K562 (cell line): Measurements from ENCODE around the gene POLN. TPM values are rescaled to one million over a fixed set of nuclear protein-coding genes. Genes with fewer than 3 reads are reported as not detected.

Experiments
- BRD9 ChIP-seq: fragments of 450-650 bp; IDR thresholded peaks from 2 replicates; pipeline ENCODE4 v1.6.1; 2018; ENCODE audit warnings: low read depth; ENCODE audit not compliant: partially characterized antibody
- CAMTA2 ChIP-seq: fragments of 250-450 bp; sonication (Bioruptor Pico); conservative IDR thresholded peaks from 2 replicates; pipeline ENCODE4 v1.5.1; 2022
- CEBPG ChIP-seq, 3 experiments: fragments of 200-800 bp in 1 of 3; sonication (Bioruptor generic) in 1 of 3; sonication (generic) in 1 of 3; formaldehyde crosslinking in 1 of 3; IDR thresholded peaks in 2 of 3; conservative IDR thresholded peaks in 1 of 3; 2 replicates each; pipeline versions ENCODE4 v1.6.1 to v1.8.0; 2016 to 2022; ENCODE audit warnings: missing compliant biosample characterization in 2 of 3, missing genetic modification characterization in 2 of 3, mild to moderate bottlenecking in 1 of 3, missing genetic modification reagents in 1 of 3
- ETV1 ChIP-seq: fragments of 450-650 bp; conservative IDR thresholded peaks from 2 replicates; pipeline ENCODE4 v1.6.1; 2016; ENCODE audit warnings: missing genetic modification characterization, control low read depth, low read depth, missing compliant biosample characterization
- KLF13 ChIP-seq: fragments of 450-650 bp; IDR thresholded peaks from 2 replicates; pipeline ENCODE4 v1.6.1; 2016; ENCODE audit warnings: missing genetic modification characterization, low read depth, mild to moderate bottlenecking, missing compliant biosample characterization, moderate library complexity, borderline replicate concordance
- MAZ ChIP-seq, 2 experiments: fragments of 450-650 bp in 1 of 2; sonication (generic) in 1 of 2; formaldehyde crosslinking; IDR thresholded peaks in 1 of 2; conservative IDR thresholded peaks in 1 of 2; 2 replicates each; pipeline versions ENCODE4 v1.4.0 to v1.5.0; 2020; ENCODE audit warnings: mild to moderate bottlenecking in 1 of 2, missing genetic modification reagents in 1 of 2
- MEIS2 ChIP-seq: fragments of 450-650 bp; IDR thresholded peaks from 2 replicates; pipeline ENCODE4 v1.6.1; 2014; ENCODE audit warnings: mild to moderate bottlenecking; ENCODE audit not compliant: partially characterized antibody
- NR1H2 ChIP-seq: sonication (generic); formaldehyde crosslinking; IDR thresholded peaks from 2 replicates; pipeline ENCODE4 v1.4.0; 2020; ENCODE audit warnings: mild to moderate bottlenecking, missing genetic modification reagents
- NRF1 ChIP-seq, 2 experiments: fragments of 450-650 bp; IDR thresholded peaks in 1 of 2; conservative IDR thresholded peaks in 1 of 2; 2 replicates each; pipeline ENCODE4 v1.6.1; 2014; ENCODE audit warnings: mild to moderate bottlenecking in 2 of 2
- PCBP1 ChIP-seq: fragments of 200-400 bp; formaldehyde crosslinking; IDR thresholded peaks from 2 replicates; pipeline ENCODE4 v1.6.1; 2018; ENCODE audit warnings: mild to moderate bottlenecking, low read depth, low read length; ENCODE audit not compliant: poor library complexity, severe bottlenecking
- PHF8 ChIP-seq: fragments of 200-600 bp; sonication (generic); IDR thresholded peaks from 2 replicates; pipeline ENCODE4 v1.6.1; 2012; ENCODE audit warnings: mixed run types, mild to moderate bottlenecking, inconsistent platforms, low read length, moderate library complexity, borderline replicate concordance
- POLR3A ChIP-seq: IDR thresholded peaks from 2 replicates; pipeline ENCODE4 v1.6.1; 2011; ENCODE audit warnings: borderline replicate concordance, mild to moderate bottlenecking, moderate library complexity; ENCODE audit not compliant: insufficient read length, insufficient read depth; ENCODE audit errors: extremely low read depth
- RBM14 ChIP-seq: fragments of 200-400 bp; formaldehyde crosslinking; IDR thresholded peaks from 2 replicates; pipeline ENCODE4 v1.6.1; 2018; ENCODE audit warnings: low read depth, mild to moderate bottlenecking, low read length, moderate library complexity, borderline replicate concordance; ENCODE audit not compliant: insufficient read depth
- RFX7 ChIP-seq: fragments of 250-450 bp; sonication (Bioruptor Pico); IDR thresholded peaks from 2 replicates; pipeline ENCODE4 v1.5.1; 2021; ENCODE audit warnings: mild to moderate bottlenecking
- SMAD3 ChIP-seq: fragments of 450-650 bp; formaldehyde crosslinking; conservative IDR thresholded peaks from 2 replicates; pipeline ENCODE4 v1.4.0; 2020; ENCODE audit warnings: mild to moderate bottlenecking
- SNAPC5 ChIP-seq: fragments of 250-450 bp; sonication (Bioruptor Pico); IDR thresholded peaks from 2 replicates; pipeline ENCODE4 v1.8.0; 2021; ENCODE audit warnings: moderate library complexity, mild to moderate bottlenecking, inconsistent platforms
- STAG1 ChIP-seq: sonication (generic); formaldehyde crosslinking; IDR thresholded peaks from 2 replicates; pipeline ENCODE4 v1.5.0; 2020; ENCODE audit warnings: missing genetic modification reagents, borderline replicate concordance
- TAF7 ChIP-seq: fragments of 450-650 bp; IDR thresholded peaks from 2 replicates; pipeline ENCODE4 v1.6.1; 2016; ENCODE audit warnings: missing genetic modification characterization, missing compliant biosample characterization
- TCF7 ChIP-seq: sonication (generic); IDR thresholded peaks from 2 replicates; pipeline ENCODE4 v1.6.1; 2016; ENCODE audit warnings: antibody characterized with exemption, borderline replicate concordance
- TCFL5 ChIP-seq: fragments of 250-450 bp; sonication (Bioruptor Pico); conservative IDR thresholded peaks from 2 replicates; pipeline ENCODE4 v1.6.1; 2021; ENCODE audit warnings: mild to moderate bottlenecking, moderate library complexity, matching md5 sums
- UBTF ChIP-seq, 2 experiments: IDR thresholded peaks; 2 replicates each; pipeline ENCODE4 v1.6.1; 2012; ENCODE audit warnings: improper control_type of control experiment in 2 of 2, low read depth in 2 of 2, low read length in 2 of 2, borderline replicate concordance in 1 of 2
- ZC3H4 ChIP-seq: sonication (generic); formaldehyde crosslinking; IDR thresholded peaks from 2 replicates; pipeline ENCODE4 v1.9.0; 2021; ENCODE audit warnings: missing genetic modification reagents, borderline replicate concordance
- ZFX ChIP-seq: sonication (generic); formaldehyde crosslinking; IDR thresholded peaks from 2 replicates; pipeline ENCODE4 v1.8.0; 2022; ENCODE audit warnings: mild to moderate bottlenecking, missing genetic modification reagents, moderate library complexity
- ZNF41 ChIP-seq: fragments of 250-450 bp; sonication (Bioruptor Pico); conservative IDR thresholded peaks from 2 replicates; pipeline ENCODE4 v1.4.0; 2020; ENCODE audit warnings: mild to moderate bottlenecking
- ZNF436 ChIP-seq: fragments of 250-450, 450-650 bp; sonication (Bioruptor Pico); formaldehyde crosslinking; IDR thresholded peaks from 2 replicates; pipeline ENCODE4 v1.7.0; 2020; ENCODE audit warnings: mild to moderate bottlenecking
- ZNF586 ChIP-seq: fragments of 450-650 bp; formaldehyde crosslinking; conservative IDR thresholded peaks from 2 replicates; pipeline ENCODE4 v1.4.0; 2020; ENCODE audit warnings: mild to moderate bottlenecking, moderate library complexity
- polyA plus RNA-seq, 8 experiments: library from polyadenylated mRNA; depleted of rRNA in 4 of 8; stranded (reverse) in 5 of 8; unstranded in 3 of 8; fragments of >200 nt; fragmentation: Nextera tagmentation in 2 of 8; fragmentation: Illumina TruSeq in 1 of 8; extraction: Ambion mirVana in 2 of 8; extraction: Trizol in 1 of 8; gene quantifications; 2 replicates each; pipeline versions ENCODE4 v1.2.1 to v1.2.3, GENCODE V29; 2011 to 2014; ENCODE audit warnings: inconsistent platforms in 1 of 8, missing spikeins in 1 of 8
- total RNA-seq, 7 experiments: library from RNA; depleted of rRNA in 6 of 7; stranded (reverse); fragments of >200 nt in 6 of 7; fragmentation: Illumina TruSeq in 2 of 7; extraction: Trizol in 2 of 7; gene quantifications; 2 replicates each; pipeline versions ENCODE4 v1.2.1 to v1.2.3, GENCODE V29; 2011 to 2021; ENCODE audit warnings: low replicate concordance in 1 of 7

POLN gene
- total and polyA plus RNA-seq, 9 of the 15 experiments (the other 6 are each of a cell fraction or from before 2014, with no cell fraction given), result 0.08 to 0.91 (median 0.32) TPM

DNA sequence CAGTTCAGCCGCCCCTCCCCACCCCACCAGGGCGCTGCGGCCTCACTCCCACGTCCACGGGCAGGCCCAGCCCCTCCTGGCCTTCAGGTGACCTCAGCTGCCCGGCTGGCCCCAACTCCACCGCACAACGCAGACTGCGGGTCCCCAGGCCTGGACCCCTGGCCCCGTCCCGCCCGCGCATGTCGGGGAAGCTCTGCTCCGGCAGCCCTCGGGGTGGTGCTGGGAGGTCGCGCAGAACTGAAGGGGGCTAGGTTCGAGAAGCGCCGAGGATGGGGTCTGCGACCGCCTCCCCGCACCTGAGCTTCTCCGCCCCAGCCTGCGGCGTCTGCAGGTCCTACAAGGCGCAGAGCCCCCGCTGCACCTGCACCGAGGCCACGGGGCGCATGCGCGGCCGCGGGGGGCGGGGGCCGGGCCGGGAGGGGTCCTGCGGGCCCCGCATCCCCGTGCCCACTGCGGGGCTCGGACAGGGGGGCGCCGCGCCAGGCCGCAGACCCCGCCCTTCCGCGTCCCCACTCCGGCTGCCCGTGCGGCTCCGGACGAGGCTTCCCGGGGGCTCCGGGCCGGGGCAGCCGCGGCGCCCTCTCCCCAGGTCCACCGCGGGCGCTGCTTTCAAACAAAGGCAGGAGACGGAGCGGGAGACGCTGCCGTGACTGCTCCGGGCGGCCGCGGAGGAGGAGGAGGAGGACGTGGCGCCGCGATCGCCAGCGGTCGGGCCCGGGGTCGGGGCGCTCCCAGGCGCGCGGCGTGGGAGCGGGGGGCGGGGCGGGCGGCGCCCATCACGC is 183.5 kb downstream of the POLN start (continued):
- TF ChIP-seq ZFX (CRISPR knock-in tag) (peak; percentile 29; the same call in 1 of the 2 replicates), RFX7 (CRISPR knock-in tag) (no peak), RBM14 (0 out of 2 replicates have a peak, but pooled peaks have one; percentile 38), CAMTA2 (no peak), TCFL5 (CRISPR knock-in tag) (no peak), STAG1 (CRISPR knock-in tag) (0 out of 2 replicates have a peak, but pooled peaks have one; percentile 14), BRD9 (no peak), SNAPC5 (CRISPR knock-in tag) (no peak), MAZ (CRISPR knock-in tag; conservative IDR thresholded peaks at IDR 0.05 in 1 of 2, IDR thresholded peaks at IDR 0.05 in 1 of 2) (0 out of 4 replicates have a peak, but pooled peaks of 1 of the 2 experiments have one; percentile 10), MEIS2 (peak; percentile 9), ETV1 (tag) (no peak), PHF8 (peak; percentile 31; the same call in 1 of the 2 replicates), POLR3A (no peak), ZNF586 (no peak), KLF13 (no peak), ZNF436 (no peak), TAF7 (tag) (no peak), ZC3H4 (CRISPR knock-in tag) (no peak), NR1H2 (CRISPR knock-in tag) (no peak), TCF7 (no peak), SMAD3 (CRISPR knock-in tag) (no peak), CEBPG (CRISPR knock-in tag; IDR thresholded peaks at IDR 0.05) (no peak), CEBPG (tag; conservative IDR thresholded peaks at IDR 0.05 in 1 of 2, IDR thresholded peaks at IDR 0.05 in 1 of 2) (no peak), UBTF (IDR thresholded peaks at IDR 0.05; ENCODE audit: borderline replicate concordance in 1 of 2, low read depth in 2 of 2, low read length in 2 of 2) (no peak), ZNF41 (CRISPR knock-in tag) (no peak), NRF1 (conservative IDR thresholded peaks at IDR 0.05 in 1 of 2, IDR thresholded peaks at IDR 0.05 in 1 of 2) (peak; percentile 87 to 89), PCBP1 (peak; percentile 63)
